Stimulated activated CD8-positive, alpha-beta memory T cell treated with anti-CD3 and anti-CD28 coated beads, Interleukin-12 subunit alpha, Interleukin-12 subunit beta, amount 100 ng/mL, for 4 hours (primary cell): Measurements from ENCODE around the gene NINL.

ENCODE experiments used
- DNase-seq: peaks from one replicate; pipeline ENCODE4 v3.0.0-alpha.2; 2020; ENCODE audit warnings: low read depth

NINL gene

DNA sequence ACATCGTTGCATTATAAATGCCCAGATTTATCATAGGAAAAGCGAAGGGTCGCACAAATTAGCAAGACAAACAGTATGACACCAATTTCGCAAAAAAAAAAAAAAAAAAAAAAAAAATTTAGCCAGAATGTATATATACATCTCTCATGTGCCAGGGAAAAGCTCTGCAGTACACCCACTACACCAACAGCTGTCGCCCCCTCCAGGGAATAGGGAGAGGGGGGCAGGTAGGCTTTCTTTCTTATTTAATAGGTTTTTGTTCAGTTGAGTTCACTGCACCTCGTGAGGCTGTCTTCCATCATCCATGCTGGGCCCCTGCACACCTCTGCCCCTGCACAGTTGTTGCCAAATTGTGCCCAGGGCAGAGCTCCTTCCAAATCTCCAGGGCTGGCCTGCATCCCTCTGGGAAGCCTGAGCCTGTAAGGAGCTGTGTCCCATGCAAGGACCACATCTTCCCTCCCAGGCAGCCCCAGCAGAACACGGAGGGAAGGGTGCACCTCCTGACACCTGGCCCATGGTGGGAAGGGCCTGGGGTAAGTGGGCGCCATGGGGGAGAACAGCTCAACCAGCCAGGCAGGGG, 85.4 kb downstream of the NINL start:
- DNase-seq, result no peak

- no peak for DNase-seq
These were observed 86.3 kb downstream of the NINL start for GRCh38 chr20:25499031-25499430.

DNA sequence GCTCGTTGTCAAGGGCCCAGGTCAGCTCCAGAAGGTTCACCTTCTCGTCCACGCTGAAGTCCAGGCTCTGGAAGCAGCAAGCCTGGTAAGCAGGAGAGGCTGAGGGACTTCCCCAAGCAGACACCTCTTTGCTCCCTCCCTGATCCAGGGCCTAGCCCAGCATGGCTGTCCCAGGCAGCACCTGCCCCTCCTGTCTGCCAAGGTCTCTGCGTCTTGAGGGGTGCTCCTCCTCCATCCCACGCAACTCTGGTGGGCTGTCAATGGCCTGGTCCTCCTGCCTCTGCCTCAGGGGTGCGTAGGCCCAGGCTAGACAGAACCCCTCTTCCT, 87.1 kb downstream of the NINL start:
- no peak for DNase-seq

- no peak for DNase-seq
These were observed 87.6 kb downstream of the NINL start for GRCh38 chr20:25497586-25498279.

- DNase-seq, result no peak
These were observed 88.3 kb downstream of the NINL start for GRCh38 chr20:25496968-25497401.

DNA sequence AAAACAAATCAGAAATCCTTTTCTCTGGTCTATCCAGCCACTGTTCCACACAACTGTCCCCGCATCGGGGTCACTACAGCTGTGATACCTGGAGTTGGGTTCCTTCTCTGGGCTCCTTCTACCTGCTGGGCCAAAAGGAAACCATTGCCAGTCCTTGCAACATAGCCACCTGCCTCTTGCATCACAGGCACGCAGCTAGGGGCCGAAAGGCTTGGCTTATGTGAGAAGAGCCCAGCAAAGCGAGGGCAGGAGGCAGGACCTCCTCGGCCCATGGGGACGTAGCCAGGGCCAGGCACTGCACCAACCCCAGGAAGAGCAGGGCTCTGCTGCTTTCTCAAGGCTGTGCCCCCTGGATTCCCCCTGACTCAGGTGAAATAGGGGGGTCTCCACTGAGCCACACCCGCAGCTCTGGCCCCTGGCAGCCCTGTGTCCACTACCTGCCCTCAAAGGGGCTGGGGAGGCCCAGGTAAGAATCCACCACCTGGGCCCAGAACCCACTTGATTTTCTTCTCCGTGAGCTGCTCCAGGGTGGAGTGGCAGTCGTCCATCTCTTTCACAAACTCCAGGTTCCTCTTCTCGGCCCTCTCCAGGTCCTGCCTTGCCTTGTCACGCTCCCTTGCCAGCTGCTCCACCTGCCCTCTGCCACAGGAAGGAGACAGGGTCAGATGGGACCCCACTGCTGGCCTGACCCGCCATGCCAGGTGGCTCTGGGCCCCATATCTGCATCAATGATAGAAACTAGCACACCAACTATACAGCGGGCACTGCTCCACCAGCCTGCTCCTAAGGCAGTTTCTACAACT, 89.0 kb downstream of the NINL start:
- DNase-seq, result no peak

DNA sequence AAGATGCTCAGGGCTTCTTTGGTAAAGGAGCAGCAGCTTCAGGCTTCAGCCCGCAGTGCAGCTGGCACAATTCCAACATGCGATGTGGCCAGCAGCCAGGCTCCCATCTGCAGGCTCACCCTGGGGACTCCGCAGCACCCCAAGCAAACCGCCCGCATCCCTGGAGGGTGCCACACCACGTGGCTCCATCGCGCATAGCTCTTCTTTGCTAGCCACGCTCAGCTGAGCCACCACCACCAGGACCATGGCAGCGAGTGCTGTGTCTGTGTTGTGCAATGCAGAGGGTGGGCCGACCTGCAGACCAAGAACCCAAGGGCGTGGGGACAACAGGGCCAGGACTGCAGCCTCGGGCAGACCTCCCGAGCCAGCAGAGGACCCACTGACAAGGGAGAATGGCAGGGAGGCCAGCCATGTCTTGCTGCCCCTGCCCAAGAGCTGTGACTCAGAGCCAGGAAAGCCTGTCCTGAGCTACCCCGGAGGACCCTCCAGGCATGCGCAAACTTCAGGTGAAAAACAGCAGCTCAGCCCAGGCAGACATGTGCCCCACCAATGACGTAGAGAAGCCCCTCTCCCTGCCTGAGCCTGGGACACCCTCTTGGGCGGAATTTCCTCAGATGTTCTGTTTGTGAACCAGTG, 90.0 kb downstream of the NINL start:
- DNase-seq, result no peak

- no peak for DNase-seq
These were observed 90.7 kb downstream of the NINL start for GRCh38 chr20:25494506-25495188.

GRCh38 chr20:25493748-25494505, 91.4 kb downstream of the NINL start:
- no peak for DNase-seq

DNA sequence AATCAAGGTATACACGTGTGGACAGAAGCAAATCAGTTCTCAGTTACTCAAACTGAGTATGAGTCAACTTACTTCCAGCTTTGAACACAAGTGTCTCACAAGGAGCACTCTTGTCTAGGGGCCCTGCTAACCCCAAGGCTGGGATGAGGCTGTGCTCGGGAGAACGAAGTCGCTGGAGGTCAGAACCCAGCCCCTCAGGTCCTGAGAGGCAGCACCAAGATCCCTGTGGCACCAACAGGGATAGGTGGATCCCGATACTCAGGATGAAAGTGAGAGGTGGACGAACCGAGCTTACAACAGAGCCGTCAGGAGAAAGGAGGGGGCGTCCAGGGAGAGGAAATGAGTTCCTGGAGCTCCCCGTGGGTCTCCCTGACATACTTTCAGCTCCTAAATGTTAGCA, 92.2 kb downstream of the NINL start:
- DNase-seq, result no peak

- DNase-seq, result no peak
These were observed 93.8 kb downstream of the NINL start for GRCh38 chr20:25491446-25492038.

- DNase-seq, result no peak
These were observed 94.5 kb downstream of the NINL start for GRCh38 chr20:25490656-25491445.

GRCh38 chr20:25489221-25489871, 96.0 kb downstream of the NINL start:
- DNase-seq, result no peak

DNA sequence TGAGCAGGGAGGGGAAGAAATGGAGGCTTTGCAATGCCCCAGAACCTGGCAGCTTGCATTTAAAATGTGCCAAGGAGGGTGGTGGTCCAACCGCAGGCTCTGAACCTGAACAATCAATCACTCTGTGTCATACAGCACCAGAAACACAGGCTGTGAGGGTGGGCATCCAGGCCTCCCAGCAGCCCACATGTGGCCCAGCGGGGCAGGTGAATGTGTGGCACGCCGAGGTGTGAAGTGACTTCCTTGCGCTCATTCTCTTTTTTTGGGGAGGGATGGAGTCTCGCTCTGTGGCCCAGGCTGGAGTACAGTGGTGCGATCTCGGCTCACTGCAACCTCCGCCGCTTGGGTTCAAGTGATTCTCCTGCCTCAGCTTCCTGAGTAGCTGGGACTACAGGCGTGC, 97.4 kb downstream of the NINL start:
- DNase-seq, result no peak

- DNase-seq, result no peak
These were observed 98.0 kb downstream of the NINL start for GRCh38 chr20:25487306-25487705.

GRCh38 chr20:25486377-25486776, 99.0 kb downstream of the NINL start:
- DNase-seq, result no peak

- DNase-seq, result no peak
These were observed 99.5 kb downstream of the NINL start for GRCh38 chr20:25485872-25486271.

DNA sequence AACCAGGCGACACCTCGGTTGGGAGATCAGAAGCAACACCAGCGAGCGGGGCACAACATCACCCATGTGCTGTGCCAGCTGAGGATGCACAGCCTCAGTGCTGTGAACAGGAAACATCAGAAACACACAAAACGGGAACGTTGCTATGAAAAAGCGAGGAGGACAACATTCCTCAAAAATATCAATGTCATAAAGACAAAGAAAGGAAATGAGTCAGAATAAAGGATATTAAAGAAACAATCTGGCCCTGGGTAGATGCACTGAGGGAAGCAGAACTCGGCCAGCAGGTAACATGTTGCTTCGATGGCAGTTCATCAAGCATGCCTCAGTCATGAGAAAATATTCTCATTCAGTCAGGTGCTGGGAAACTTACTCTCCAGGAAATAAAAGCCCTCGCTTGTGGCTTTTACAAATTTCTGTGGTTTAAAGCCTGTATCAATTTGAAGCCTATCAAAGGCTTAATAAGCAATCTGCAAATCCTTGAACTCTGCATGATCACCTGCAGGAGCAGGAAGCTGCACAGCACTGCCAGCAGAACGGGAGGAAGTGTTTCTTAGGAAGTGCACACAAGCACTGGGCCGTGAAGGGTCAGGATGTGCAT, 100.3 kb downstream of the NINL start:
- DNase-seq, result no peak

DNA sequence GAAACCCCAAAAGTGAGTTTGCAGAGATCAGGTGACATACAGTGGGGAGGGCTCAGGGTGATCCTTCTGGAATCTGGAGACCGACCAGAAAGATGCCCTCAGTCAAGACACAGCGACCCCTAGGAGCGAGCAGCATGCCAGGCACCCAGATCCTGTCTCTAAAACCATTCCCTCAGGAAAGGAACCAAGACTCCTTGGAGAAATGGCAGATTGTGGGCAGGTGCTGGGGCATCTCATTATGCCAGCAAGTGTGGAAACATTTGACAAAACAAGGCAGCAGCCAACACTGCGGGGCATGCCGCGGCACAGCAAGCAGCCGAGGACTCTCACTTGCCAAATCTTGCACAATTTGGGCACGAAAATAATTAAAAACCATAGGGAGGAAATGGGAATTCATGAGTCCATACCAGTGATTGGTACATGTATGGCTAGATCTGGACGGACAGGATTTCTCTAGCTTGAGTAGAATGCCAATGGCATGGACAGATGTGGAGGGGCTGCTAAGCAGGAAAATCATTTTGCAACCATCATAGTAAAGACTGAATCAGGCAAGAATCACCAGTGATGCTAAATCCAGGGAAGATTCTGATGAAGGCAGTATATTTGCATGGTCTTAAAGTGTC, 101.0 kb downstream of the NINL start:
- no peak for DNase-seq
